Right atrium auricular region (tissue), 2 donors: ENCODE data around the gene NTN1. TPM values are rescaled to one million over a fixed set of nuclear protein-coding genes. Genes with fewer than 3 reads are reported as not detected.

Experiments used
- DNase-seq: peaks from one replicate; pipeline ENCODE4 v3.0.0-alpha.2; 2019; ENCODE audit warnings: low spot score
- H3K27ac ChIP-seq, 2 donors: fragments of 200-600 bp; sonication (generic); 1 replicate in 1 of 2; 2 replicates in 1 of 2; pipeline ENCODE4 v1.5.1; 2016 to 2019
- H3K27me3 ChIP-seq, 2 donors: fragments of 200-600 bp; sonication (generic); one replicate each; pipeline versions ENCODE4 v1.5.1 to v1.6.0; 2017 to 2019
- H3K36me3 ChIP-seq: fragments of 200-600 bp; sonication (generic); one replicate; pipeline ENCODE4 v1.5.1; 2016
- H3K4me1 ChIP-seq, 2 donors: fragments of 200-600 bp; sonication (generic); one replicate each; pipeline versions ENCODE4 v1.5.1 to v1.6.0; 2017 to 2019
- H3K4me3 ChIP-seq, 2 donors: fragments of 200-600 bp; sonication (generic); 1 replicate in 1 of 2; 2 replicates in 1 of 2; pipeline ENCODE4 v1.5.1; 2017 to 2019; ENCODE audit warnings: mild to moderate bottlenecking in 1 of 2, moderate library complexity in 1 of 2
- H3K9me3 ChIP-seq, 2 donors: fragments of 200-600 bp; sonication (generic); one replicate each; pipeline ENCODE4 v1.5.1; 2019
- total RNA-seq, 2 donors: library from RNA; depleted of rRNA; stranded (reverse); fragments of >200 nt; gene quantifications; one replicate each; pipeline ENCODE4 v1.1.0, GENCODE V29; 2016
- TF ChIP-seq, protein P1 (sequence below), 2 donors: fragments of 200-600 bp; sonication (generic); IDR thresholded peaks; one replicate each; pipeline ENCODE4 v1.5.1; 2019; ENCODE audit warnings: antibody characterized with exemption in 2 of 2

NTN1 gene
- total RNA-seq, 2 donors from 2014 or later: 142 to 163 TPM

DNA sequence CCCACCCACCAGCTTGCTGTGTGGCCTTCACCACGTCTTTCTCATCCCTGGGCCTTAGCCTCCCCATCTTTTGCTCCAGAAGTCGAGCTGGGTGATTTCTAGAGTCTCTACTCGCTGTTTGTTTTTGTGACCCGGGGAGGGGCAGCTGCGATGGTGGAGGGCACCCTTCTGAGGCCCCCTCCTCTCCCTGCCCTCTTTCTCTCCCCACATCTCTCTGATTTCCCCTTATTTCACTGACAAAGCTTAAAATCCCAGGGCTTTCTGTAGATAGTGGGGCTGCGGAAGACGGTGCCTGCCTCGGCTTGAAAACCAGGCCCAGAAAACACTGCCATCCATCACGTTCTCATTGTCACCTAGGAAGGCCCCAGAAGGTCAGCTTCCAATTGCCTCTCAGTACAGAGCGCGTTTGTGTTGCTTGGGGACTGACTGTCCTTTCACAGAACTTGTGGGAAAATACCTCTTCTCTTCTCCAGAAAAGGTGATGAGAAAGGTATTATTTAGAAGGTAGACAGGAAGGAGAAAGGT lies 95.1 kb downstream of the NTN1 start:
- Histone ChIP-seq H3K36me3 (no peaks in the 10 kb centered on the region), H3K27me3 (no peaks in the 10 kb centered on the region), H3K27ac (peak overlapping the region; percentile 66 to 78), H3K4me1 (peaks cover 0 to 33% of the 10 kb centered on the region in 2 donors), H3K4me3 (no peak overlapping the region), H3K9me3 (peaks cover 0 to 5% of the 10 kb centered on the region in 2 donors)
- TF ChIP-seq, protein P1, sequence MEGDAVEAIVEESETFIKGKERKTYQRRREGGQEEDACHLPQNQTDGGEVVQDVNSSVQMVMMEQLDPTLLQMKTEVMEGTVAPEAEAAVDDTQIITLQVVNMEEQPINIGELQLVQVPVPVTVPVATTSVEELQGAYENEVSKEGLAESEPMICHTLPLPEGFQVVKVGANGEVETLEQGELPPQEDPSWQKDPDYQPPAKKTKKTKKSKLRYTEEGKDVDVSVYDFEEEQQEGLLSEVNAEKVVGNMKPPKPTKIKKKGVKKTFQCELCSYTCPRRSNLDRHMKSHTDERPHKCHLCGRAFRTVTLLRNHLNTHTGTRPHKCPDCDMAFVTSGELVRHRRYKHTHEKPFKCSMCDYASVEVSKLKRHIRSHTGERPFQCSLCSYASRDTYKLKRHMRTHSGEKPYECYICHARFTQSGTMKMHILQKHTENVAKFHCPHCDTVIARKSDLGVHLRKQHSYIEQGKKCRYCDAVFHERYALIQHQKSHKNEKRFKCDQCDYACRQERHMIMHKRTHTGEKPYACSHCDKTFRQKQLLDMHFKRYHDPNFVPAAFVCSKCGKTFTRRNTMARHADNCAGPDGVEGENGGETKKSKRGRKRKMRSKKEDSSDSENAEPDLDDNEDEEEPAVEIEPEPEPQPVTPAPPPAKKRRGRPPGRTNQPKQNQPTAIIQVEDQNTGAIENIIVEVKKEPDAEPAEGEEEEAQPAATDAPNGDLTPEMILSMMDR (IDR thresholded peaks at IDR 0.05): no peak
- DNase-seq: no peak

DNA sequence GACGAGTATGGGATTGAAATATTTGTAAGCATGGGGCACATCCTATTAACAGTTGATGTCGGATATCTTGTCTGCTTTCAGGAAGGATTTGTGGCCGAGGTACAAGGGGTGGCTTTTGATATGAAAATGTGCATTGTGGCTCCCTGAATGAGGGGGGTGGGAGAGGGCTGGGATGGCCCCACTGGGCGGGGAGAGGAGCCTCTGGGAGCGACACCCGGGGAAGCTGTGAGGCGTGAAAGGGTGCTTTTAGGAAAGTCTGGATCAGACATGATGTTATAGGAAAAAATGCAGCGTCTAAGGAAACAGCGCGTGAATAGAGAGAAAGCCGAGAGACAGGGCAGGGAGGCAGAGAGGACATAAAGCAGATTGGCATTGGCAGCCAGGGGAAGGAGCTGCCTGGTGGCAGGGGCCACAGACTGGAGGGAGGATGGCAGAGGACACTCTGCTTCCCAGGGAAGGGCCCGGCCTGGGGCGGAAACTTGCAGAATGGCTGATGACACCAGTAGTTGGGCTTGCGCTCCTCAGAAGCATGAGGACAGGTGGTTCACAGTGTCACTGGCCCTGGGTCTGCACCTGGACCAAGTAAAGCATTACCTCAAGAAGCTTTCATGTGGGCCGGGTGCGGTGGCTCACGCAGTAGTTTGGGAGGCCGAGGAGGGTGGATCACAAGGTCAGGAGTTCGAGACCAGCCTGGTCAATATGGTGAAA lies 95.7 kb downstream of the NTN1 start:
- peak overlapping the region; percentile 37 to 66 for H3K27ac ChIP-seq
- no peak for DNase-seq
- H3K4me3 ChIP-seq: no peak overlapping the region
- TF ChIP-seq, protein P1 (IDR thresholded peaks at IDR 0.05): no peak
- peaks cover 0 to 5% of the 10 kb centered on the region in 2 donors for H3K9me3 ChIP-seq
- no peaks in the 10 kb centered on the region for H3K36me3 ChIP-seq
- peaks cover 0 to 36% of the 10 kb centered on the region in 2 donors for H3K4me1 ChIP-seq
- H3K27me3 ChIP-seq: no peaks in the 10 kb centered on the region

DNA sequence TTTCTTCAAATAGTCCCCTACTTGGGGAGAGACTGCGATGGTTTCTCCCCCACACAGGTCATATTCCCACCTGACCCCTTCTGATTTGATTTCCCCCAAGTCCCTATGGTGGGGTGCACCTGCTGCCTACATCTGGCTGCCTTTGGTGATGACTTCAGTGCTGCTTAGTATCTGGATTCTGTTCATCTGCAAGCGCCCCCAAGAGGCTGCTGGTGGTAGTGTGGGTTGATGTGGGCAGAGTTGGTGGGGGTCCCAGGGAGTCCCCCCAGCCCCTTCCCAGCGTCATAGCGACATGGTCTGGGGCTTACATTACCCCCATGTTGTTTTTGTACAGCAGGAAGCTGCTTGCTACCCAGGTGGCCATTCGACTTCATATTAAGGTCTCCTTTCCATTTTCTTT lies 99.2 kb downstream of the NTN1 start:
- TF ChIP-seq, protein P1 (IDR thresholded peaks at IDR 0.05): peak in 1 of 2 donors; percentile 49
- H3K4me3 ChIP-seq: no peak overlapping the region
- DNase-seq: no peak
- peak overlapping the region in 1 of 2 donors; percentile 21 for H3K27ac ChIP-seq
- H3K9me3 ChIP-seq: peaks cover 0 to 5% of the 10 kb centered on the region in 2 donors
- no peaks in the 10 kb centered on the region for H3K36me3 ChIP-seq
- H3K27me3 ChIP-seq: no peaks in the 10 kb centered on the region
- peaks cover 0 to 25% of the 10 kb centered on the region in 2 donors for H3K4me1 ChIP-seq

DNA sequence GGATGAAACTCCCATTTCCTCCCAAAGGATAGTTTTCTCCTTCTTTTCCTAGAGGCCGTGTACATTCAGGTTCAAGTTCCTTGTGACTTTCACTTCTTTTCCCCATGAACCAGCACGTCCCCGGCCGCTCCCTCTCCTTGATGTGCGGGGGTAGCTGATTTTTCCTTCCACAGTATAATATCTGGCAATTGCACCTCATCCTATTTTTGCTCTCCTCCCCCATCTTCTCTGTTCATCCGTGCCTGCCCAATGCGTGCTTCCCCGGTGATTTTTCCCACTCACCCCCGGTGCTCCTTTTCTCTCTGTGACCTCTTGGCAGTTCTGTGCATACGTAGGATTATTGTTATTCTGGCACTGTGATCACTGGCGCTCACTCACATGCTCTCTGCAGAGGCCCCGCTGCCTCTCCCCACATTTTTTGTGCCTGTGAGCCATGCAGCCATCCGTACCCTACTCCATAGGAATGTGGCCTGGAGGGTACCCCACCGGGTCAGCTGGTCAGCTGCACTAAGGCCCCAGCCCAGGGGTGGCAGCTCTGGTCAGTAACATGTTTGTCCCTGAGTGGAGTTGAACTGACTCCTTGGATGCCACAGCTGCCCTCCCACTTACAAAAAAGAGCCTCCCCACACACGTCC lies 100.0 kb downstream of the NTN1 start:
- DNase-seq: no peak
- H3K27me3 ChIP-seq: no peaks in the 10 kb centered on the region
- H3K4me1 ChIP-seq: peaks cover 0 to 17% of the 10 kb centered on the region in 2 donors
- TF ChIP-seq, protein P1 (IDR thresholded peaks at IDR 0.05): no peak
- peak overlapping the region; percentile 14 to 21 for H3K27ac ChIP-seq
- H3K36me3 ChIP-seq: no peaks in the 10 kb centered on the region
- no peak overlapping the region for H3K4me3 ChIP-seq
- H3K9me3 ChIP-seq: peaks cover 0 to 5% of the 10 kb centered on the region in 2 donors

DNA sequence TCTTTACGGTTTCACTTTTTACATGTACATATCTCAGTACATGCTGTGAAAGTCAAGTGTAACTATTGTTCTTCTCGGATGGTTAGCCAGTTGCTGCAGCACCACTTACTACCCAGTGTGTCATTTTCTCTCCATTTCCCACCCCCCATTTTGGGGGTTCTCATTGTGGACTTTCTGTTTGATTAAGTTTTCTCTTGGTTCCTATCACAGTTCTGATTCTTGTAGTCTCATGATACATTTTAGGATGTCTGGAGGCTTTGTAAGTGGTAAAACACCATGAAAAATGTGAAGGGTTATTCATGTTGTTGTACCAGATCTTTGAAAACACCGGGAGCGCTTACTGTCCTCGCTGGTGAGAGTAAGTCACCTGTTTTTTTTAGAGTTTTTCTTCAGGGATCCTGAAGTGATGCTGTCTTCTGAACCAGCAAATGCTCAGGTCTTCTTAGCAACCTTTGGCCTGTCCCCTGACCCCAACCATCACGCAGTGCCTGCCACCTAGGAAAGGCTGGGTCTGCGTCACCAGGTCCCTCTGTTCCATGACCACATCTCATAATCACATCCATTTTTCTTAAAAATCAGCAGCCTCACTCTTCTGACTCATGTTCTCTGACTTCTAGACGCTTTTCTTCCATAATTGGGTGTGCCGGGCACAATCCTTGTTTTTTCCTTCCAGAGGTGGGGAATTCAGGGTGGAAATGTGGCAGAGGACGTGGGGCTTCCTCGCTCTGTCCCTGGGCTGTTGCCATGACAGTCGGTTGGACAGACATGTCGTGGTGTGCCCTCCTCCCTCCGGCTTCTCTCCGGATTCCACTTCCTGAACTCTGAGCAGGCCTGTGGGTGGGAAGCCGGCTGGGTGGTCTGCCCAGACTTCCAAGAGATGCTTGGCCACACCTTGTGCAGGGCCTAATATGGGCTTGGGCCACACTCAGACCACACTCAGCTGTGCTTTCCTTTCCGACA lies 102.6 kb downstream of the NTN1 start:
- peaks cover 0 to 9% of the 10 kb centered on the region in 2 donors for H3K4me1 ChIP-seq
- no peak overlapping the region for H3K27ac ChIP-seq
- H3K9me3 ChIP-seq: peaks cover 0 to under 1% of the 10 kb centered on the region in 2 donors
- no peaks in the 10 kb centered on the region for H3K36me3 ChIP-seq
- H3K4me3 ChIP-seq: no peak overlapping the region
- TF ChIP-seq, protein P1 (IDR thresholded peaks at IDR 0.05): no peak
- H3K27me3 ChIP-seq: no peaks in the 10 kb centered on the region
- DNase-seq: no peak
